Gastrocnemius medialis (tissue), 4 donors: ENCODE results near the gene PRAMEF7.
"Not testable (repeated sequence)": the region's sequence is repeated elsewhere in the genome, so short reads cannot be mapped to it uniquely, and the experiment has no call there.

Experiments
- POLR2A ChIP-seq, 2 donors: fragments of 450-650 bp; IDR thresholded peaks; one replicate each; pipeline ENCODE4 v1.6.1; 2017; ENCODE audit warnings: antibody characterized with exemption in 2 of 2, mild to moderate bottlenecking in 2 of 2, moderate library complexity in 2 of 2
- TF ChIP-seq, protein P1 (sequence below), 5 experiments: fragments of 450-650 bp in 3 of 5; fragments of 200-600 bp in 2 of 5; sonication (generic) in 2 of 5; IDR thresholded peaks in 4 of 5; conservative IDR thresholded peaks in 1 of 5; 1 replicate in 4 of 5; 2 replicates in 1 of 5; pipeline ENCODE4 v1.5.1; 2016 to 2019; ENCODE audit warnings: antibody characterized with exemption in 5 of 5, mild to moderate bottlenecking in 3 of 5, moderate library complexity in 3 of 5

DNA sequence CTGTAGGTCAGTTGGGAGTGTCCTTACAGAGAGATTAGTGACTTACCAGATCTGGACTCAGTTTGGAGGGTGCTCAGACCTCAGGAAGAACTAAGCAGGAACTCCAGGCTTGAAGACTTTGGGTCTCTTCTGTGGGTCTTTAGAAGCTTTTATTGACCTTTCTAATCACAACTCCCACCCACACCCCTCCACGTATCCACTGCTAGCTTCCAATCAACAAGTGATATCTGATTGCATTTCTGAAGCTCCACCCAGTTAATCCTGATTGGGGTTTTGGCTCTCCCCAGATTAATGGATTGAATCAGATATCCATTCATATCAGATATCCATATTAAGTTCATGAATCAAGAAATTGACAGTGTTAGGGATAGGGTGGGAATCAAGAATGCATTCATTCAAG, 18.2 kb upstream of the PRAMEF7 start, which contains the start of gene PRAMEF10:
- TF ChIP-seq, protein P1, sequence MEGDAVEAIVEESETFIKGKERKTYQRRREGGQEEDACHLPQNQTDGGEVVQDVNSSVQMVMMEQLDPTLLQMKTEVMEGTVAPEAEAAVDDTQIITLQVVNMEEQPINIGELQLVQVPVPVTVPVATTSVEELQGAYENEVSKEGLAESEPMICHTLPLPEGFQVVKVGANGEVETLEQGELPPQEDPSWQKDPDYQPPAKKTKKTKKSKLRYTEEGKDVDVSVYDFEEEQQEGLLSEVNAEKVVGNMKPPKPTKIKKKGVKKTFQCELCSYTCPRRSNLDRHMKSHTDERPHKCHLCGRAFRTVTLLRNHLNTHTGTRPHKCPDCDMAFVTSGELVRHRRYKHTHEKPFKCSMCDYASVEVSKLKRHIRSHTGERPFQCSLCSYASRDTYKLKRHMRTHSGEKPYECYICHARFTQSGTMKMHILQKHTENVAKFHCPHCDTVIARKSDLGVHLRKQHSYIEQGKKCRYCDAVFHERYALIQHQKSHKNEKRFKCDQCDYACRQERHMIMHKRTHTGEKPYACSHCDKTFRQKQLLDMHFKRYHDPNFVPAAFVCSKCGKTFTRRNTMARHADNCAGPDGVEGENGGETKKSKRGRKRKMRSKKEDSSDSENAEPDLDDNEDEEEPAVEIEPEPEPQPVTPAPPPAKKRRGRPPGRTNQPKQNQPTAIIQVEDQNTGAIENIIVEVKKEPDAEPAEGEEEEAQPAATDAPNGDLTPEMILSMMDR (IDR thresholded peaks at IDR 0.05 in 4 of 5, conservative IDR thresholded peaks at IDR 0.05 in 1 of 5): not testable (repeated sequence)
- TF ChIP-seq POLR2A (IDR thresholded peaks at IDR 0.05): not testable (repeated sequence)
